Neural cell (in vitro differentiated cells): ENCODE measurements around the gene DDX1. TPM values are rescaled to one million over a fixed set of nuclear protein-coding genes. Genes with fewer than 3 reads are reported as not detected.

Experiments used
- H2AFZ ChIP-seq: fragments of 200-600, 300-800 bp; sonication (generic), shearing (Covaris generic); 2 replicates; pipeline ENCODE4 v1.6.0; 2014; ENCODE audit warnings: low read depth, mild to moderate bottlenecking, antibody characterized with exemption, low read length, moderate library complexity
- H3F3A ChIP-seq: fragments of 200-600 bp; shearing (Covaris generic); 2 replicates; pipeline ENCODE4 v1.6.1; 2016; ENCODE audit warnings: mild to moderate bottlenecking, moderate library complexity, mixed read lengths, antibody characterized with exemption, low read length; ENCODE audit not compliant: insufficient read depth, poor library complexity, severe bottlenecking
- H3K27ac ChIP-seq: fragments of 200-600, 300-800 bp; sonication (generic), shearing (Covaris generic); 2 replicates; pipeline ENCODE4 v1.5.1; 2014; ENCODE audit warnings: mild to moderate bottlenecking, low read length, moderate library complexity
- H3K27me3 ChIP-seq: fragments of 300-800, 200-600 bp; sonication (generic), shearing (Covaris generic); 2 replicates; pipeline ENCODE4 v1.6.0; 2014; ENCODE audit warnings: mild to moderate bottlenecking, low read depth, low read length, moderate library complexity; ENCODE audit not compliant: insufficient read depth
- H3K36me3 ChIP-seq: fragments of 300-800, 200-600 bp; sonication (generic), shearing (Covaris generic); 2 replicates; pipeline ENCODE4 v1.5.1; 2014; ENCODE audit warnings: mild to moderate bottlenecking, antibody characterized with exemption, low read length, moderate library complexity; ENCODE audit not compliant: insufficient read depth
- H3K4me2 ChIP-seq: fragments of 300-800, 200-600 bp; sonication (generic), shearing (Covaris generic); 2 replicates; pipeline ENCODE4 v1.6.0; 2014; ENCODE audit warnings: mild to moderate bottlenecking, low read length
- H3K4me3 ChIP-seq: fragments of 300-800, 200-600 bp; sonication (generic), shearing (Covaris generic); 2 replicates; pipeline ENCODE4 v1.5.1; 2014; ENCODE audit warnings: mild to moderate bottlenecking, low read length, moderate library complexity
- H3K79me2 ChIP-seq: fragments of 200-600 bp; shearing (Covaris generic); replicated peaks from 2 replicates; pipeline ENCODE4 v1.6.0; 2014; ENCODE audit warnings: mild to moderate bottlenecking, low read length, moderate library complexity; ENCODE audit not compliant: insufficient read depth
- H3K9ac ChIP-seq: fragments of 300-800, 200-600 bp; sonication (generic), shearing (Covaris generic); 2 replicates; pipeline ENCODE4 v1.6.1; 2016; ENCODE audit warnings: mild to moderate bottlenecking, low read length, mixed read lengths
- H3K9me2 ChIP-seq: fragments of 200-600 bp; shearing (Covaris generic); 2 replicates; pipeline ENCODE4 v1.6.1; 2016; ENCODE audit warnings: mild to moderate bottlenecking, low read length, mixed read lengths; ENCODE audit not compliant: insufficient read depth
- H3K9me3 ChIP-seq: fragments of 200-600, 300-800 bp; sonication (generic), shearing (Covaris generic); 2 replicates; pipeline ENCODE4 v1.6.1; 2016; ENCODE audit warnings: mild to moderate bottlenecking, mixed run types, low read length, moderate library complexity, mixed read lengths
- H4K20me1 ChIP-seq: fragments of 200-600 bp; shearing (Covaris generic); 2 replicates; pipeline ENCODE4 v1.6.1; 2016; ENCODE audit warnings: mild to moderate bottlenecking, mixed run types; ENCODE audit not compliant: insufficient read depth
- EP300 ChIP-seq: fragments of 450-650 bp; conservative IDR thresholded peaks from 2 replicates; pipeline ENCODE4 v1.6.1; 2014; ENCODE audit warnings: antibody characterized with exemption, mild to moderate bottlenecking, moderate library complexity; ENCODE audit not compliant: poor library complexity, severe bottlenecking
- EZH2 ChIP-seq: fragments of 200-600, 300-800 bp; shearing (Covaris generic), sonication (generic); IDR thresholded peaks from 2 replicates; pipeline ENCODE4 v1.6.1; 2014; ENCODE audit warnings: antibody characterized with exemption, low read length, borderline replicate concordance, mild to moderate bottlenecking; ENCODE audit not compliant: insufficient read depth, poor library complexity, severe bottlenecking
- MXI1 ChIP-seq: fragments of 450-650 bp; conservative IDR thresholded peaks from 2 replicates; pipeline ENCODE4 v1.6.1; 2014; ENCODE audit warnings: antibody characterized with exemption, mild to moderate bottlenecking; ENCODE audit not compliant: poor library complexity, severe bottlenecking
- POLR2AphosphoS5 ChIP-seq: IDR thresholded peaks from 2 replicates; pipeline ENCODE4 v1.6.1; 2012
- RAD21 ChIP-seq: fragments of 450-650 bp; conservative IDR thresholded peaks from 2 replicates; pipeline ENCODE4 v1.6.1; 2014; ENCODE audit warnings: antibody characterized with exemption, mild to moderate bottlenecking, moderate library complexity
- SMC3 ChIP-seq: fragments of 450-650 bp; conservative IDR thresholded peaks from 2 replicates; pipeline ENCODE4 v1.6.1; 2014; ENCODE audit warnings: antibody characterized with exemption, mild to moderate bottlenecking, moderate library complexity; ENCODE audit not compliant: poor library complexity
- TAF1 ChIP-seq: IDR thresholded peaks from 2 replicates; pipeline ENCODE4 v1.6.1; 2012; ENCODE audit warnings: low read depth
- polyA plus RNA-seq: library from polyadenylated mRNA; depleted of rRNA; stranded (reverse); fragments of >200 nt; gene quantifications from 2 replicates; pipeline ENCODE4 v1.2.3, GENCODE V29; 2014
- TF ChIP-seq, protein P1 (sequence below): fragments of 450-650 bp; IDR thresholded peaks from 2 replicates; pipeline ENCODE4 v1.5.1; 2014; ENCODE audit warnings: antibody characterized with exemption, mild to moderate bottlenecking, moderate library complexity; ENCODE audit not compliant: poor library complexity, severe bottlenecking
- TF ChIP-seq, protein P2 (sequence below): IDR thresholded peaks from 2 replicates; pipeline ENCODE4 v1.6.1; 2012; ENCODE audit warnings: borderline replicate concordance

DDX1 gene
- polyA plus RNA-seq, 1 donor from 2014 or later, result 159 TPM

- Histone ChIP-seq H3K27me3 (no peaks in the 10 kb centered on the region), H3K27ac (no peak overlapping the region), H3K4me3 (no peak overlapping the region), H3F3A (no peaks in the 10 kb centered on the region), H2AFZ (no peak overlapping the region), H3K4me2 (no peak overlapping the region), H3K36me3 (no peaks in the 10 kb centered on the region), H3K9me2 (no peaks in the 10 kb centered on the region), H3K9ac (no peak overlapping the region), H4K20me1 (no peaks in the 10 kb centered on the region), H3K79me2 (peaks cover 25% of the 10 kb centered on the region), H3K9me3 (no peaks in the 10 kb centered on the region)
- TF ChIP-seq SMC3 (no peak), TAF1 (no peak)
- TF ChIP-seq, protein P1, sequence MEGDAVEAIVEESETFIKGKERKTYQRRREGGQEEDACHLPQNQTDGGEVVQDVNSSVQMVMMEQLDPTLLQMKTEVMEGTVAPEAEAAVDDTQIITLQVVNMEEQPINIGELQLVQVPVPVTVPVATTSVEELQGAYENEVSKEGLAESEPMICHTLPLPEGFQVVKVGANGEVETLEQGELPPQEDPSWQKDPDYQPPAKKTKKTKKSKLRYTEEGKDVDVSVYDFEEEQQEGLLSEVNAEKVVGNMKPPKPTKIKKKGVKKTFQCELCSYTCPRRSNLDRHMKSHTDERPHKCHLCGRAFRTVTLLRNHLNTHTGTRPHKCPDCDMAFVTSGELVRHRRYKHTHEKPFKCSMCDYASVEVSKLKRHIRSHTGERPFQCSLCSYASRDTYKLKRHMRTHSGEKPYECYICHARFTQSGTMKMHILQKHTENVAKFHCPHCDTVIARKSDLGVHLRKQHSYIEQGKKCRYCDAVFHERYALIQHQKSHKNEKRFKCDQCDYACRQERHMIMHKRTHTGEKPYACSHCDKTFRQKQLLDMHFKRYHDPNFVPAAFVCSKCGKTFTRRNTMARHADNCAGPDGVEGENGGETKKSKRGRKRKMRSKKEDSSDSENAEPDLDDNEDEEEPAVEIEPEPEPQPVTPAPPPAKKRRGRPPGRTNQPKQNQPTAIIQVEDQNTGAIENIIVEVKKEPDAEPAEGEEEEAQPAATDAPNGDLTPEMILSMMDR, result no peak
Measured at GRCh38 chr2:15554525-15555218, 37.0 kb upstream of the DDX1 start.

DNA sequence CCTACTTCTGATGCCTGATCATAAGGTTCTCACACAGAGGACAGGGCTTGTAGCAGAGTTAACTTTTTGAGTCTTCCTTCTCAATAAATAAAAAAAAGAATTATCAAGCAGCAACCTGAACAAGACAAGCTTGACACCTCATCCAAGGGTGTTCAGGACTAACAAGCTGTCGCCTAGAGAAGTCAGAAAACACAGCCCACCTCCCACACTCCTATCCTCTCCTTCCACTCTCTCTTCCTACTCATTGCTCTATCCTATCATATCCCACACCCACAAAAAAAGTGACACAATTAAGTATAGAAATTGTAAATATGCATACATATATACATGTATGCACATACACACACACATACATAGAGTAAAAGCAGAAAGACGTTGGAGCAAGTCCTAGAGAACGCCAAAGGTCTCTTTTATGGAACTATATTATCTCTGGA lies 35.9 kb upstream of the DDX1 start:
- H3K9ac ChIP-seq, result no peak overlapping the region
- H3K27ac ChIP-seq, result no peak overlapping the region
- H3K36me3 ChIP-seq, result no peaks in the 10 kb centered on the region
- H3K9me3 ChIP-seq, result no peaks in the 10 kb centered on the region
- H3F3A ChIP-seq, result peaks cover 3% of the 10 kb centered on the region
- no peaks in the 10 kb centered on the region for H3K27me3 ChIP-seq
- no peak overlapping the region for H3K4me2 ChIP-seq
- H2AFZ ChIP-seq, result no peak overlapping the region
- peaks cover 28% of the 10 kb centered on the region for H3K79me2 ChIP-seq
- TF ChIP-seq, protein P2, sequence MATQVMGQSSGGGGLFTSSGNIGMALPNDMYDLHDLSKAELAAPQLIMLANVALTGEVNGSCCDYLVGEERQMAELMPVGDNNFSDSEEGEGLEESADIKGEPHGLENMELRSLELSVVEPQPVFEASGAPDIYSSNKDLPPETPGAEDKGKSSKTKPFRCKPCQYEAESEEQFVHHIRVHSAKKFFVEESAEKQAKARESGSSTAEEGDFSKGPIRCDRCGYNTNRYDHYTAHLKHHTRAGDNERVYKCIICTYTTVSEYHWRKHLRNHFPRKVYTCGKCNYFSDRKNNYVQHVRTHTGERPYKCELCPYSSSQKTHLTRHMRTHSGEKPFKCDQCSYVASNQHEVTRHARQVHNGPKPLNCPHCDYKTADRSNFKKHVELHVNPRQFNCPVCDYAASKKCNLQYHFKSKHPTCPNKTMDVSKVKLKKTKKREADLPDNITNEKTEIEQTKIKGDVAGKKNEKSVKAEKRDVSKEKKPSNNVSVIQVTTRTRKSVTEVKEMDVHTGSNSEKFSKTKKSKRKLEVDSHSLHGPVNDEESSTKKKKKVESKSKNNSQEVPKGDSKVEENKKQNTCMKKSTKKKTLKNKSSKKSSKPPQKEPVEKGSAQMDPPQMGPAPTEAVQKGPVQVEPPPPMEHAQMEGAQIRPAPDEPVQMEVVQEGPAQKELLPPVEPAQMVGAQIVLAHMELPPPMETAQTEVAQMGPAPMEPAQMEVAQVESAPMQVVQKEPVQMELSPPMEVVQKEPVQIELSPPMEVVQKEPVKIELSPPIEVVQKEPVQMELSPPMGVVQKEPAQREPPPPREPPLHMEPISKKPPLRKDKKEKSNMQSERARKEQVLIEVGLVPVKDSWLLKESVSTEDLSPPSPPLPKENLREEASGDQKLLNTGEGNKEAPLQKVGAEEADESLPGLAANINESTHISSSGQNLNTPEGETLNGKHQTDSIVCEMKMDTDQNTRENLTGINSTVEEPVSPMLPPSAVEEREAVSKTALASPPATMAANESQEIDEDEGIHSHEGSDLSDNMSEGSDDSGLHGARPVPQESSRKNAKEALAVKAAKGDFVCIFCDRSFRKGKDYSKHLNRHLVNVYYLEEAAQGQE, result no peak
- TF ChIP-seq RAD21 (no peak), POLR2AphosphoS5 (no peak), SMC3 (no peak), TAF1 (no peak), EP300 (no peak), EZH2 (no peak), MXI1 (no peak)
- TF ChIP-seq, protein P1, result no peak
- no peaks in the 10 kb centered on the region for H4K20me1 ChIP-seq
- no peaks in the 10 kb centered on the region for H3K9me2 ChIP-seq
- no peak overlapping the region for H3K4me3 ChIP-seq
